Activated CD8-positive, alpha-beta memory T cell treated with anti-CD3 and anti-CD28 coated beads, Interleukin-2, amount 10 ng/mL, durations not matched to agents 7 days and 5 days (primary cell): ENCODE data around the gene CACNA1I. TPM values are rescaled to one million over a fixed set of nuclear protein-coding genes. Genes with fewer than 3 reads are reported as not detected.

Experiments used
- ATAC-seq: fragments of 150-1000 bp; cut with Tn5 transposase; one replicate; pipeline ENCODE4 v1.10.0; 2021; ENCODE audit warnings: moderate library complexity
- CTCF ChIA-PET: fragments of 350-600 bp; sonication (Branson Sonifier 250); formaldehyde crosslinking; loops from one replicate; lab custom pipeline; 2021; ENCODE audit warnings: antibody characterized with exemption; lab: Charles Lee
- DNase-seq: peaks from one replicate; pipeline ENCODE4 v3.0.0-alpha.2; 2020
- H3K27ac Mint-ChIP-seq: one replicate; pipeline ENCODE4 v1.8.0; 2021; ENCODE audit warnings: mild to moderate bottlenecking, mixed read lengths
- H3K27me3 Mint-ChIP-seq: one replicate; pipeline ENCODE4 v1.8.0; 2021; ENCODE audit warnings: mixed read lengths
- H3K36me3 Mint-ChIP-seq: one replicate; pipeline ENCODE4 v1.8.0; 2021; ENCODE audit warnings: mild to moderate bottlenecking, mixed read lengths
- H3K4me1 Mint-ChIP-seq: one replicate; pipeline ENCODE4 v1.8.0; 2021; ENCODE audit warnings: mixed read lengths
- H3K4me3 Mint-ChIP-seq: one replicate; pipeline ENCODE4 v1.8.0; 2021; ENCODE audit warnings: mild to moderate bottlenecking, moderate library complexity, mixed read lengths
- H3K9me3 Mint-ChIP-seq: one replicate; pipeline ENCODE4 v1.8.0; 2022; ENCODE audit warnings: low read depth, mixed read lengths
- total RNA-seq, 2 experiments: library from RNA; stranded (reverse); gene quantifications; one replicate each; pipeline ENCODE4 v1.2.3, GENCODE V29; 2021

The CACNA1I gene
- total RNA-seq, 2 experiments from 2014 or later, result 0.30 to 1.8 TPM

GRCh38 chr22:39690881-39691605 lies 120.5 kb downstream of the CACNA1I start:
- H3K27me3 Mint-ChIP-seq, result peaks cover 63% of the 10 kb centered on the region
- peaks cover 7% of the 10 kb centered on the region for H3K4me1 Mint-ChIP-seq
- H3K9me3 Mint-ChIP-seq, result no peaks in the 10 kb centered on the region
- DNase-seq, result no peak
- H3K4me3 Mint-ChIP-seq, result no peak overlapping the region
- ATAC-seq, result no peak
- CTCF ChIA-PET, result no interaction called here
- no peak overlapping the region for H3K27ac Mint-ChIP-seq
- no peaks in the 10 kb centered on the region for H3K36me3 Mint-ChIP-seq

- Mint-ChIP-seq H3K4me3 (no peak overlapping the region), H3K9me3 (no peaks in the 10 kb centered on the region), H3K36me3 (no peaks in the 10 kb centered on the region), H3K27me3 (peaks cover 46% of the 10 kb centered on the region), H3K27ac (no peak overlapping the region), H3K4me1 (peaks cover 7% of the 10 kb centered on the region)
- DNase-seq (no peak), ATAC-seq (no peak)
- CTCF ChIA-PET, result no interaction called here
These were observed 123.5 kb downstream of the CACNA1I start for GRCh38 chr22:39693943-39694500.

- H3K27me3 Mint-ChIP-seq, result peaks cover 14% of the 10 kb centered on the region
- CTCF ChIA-PET, result no interaction called here
- no peak overlapping the region for H3K27ac Mint-ChIP-seq
- no peak overlapping the region for H3K4me3 Mint-ChIP-seq
- H3K36me3 Mint-ChIP-seq, result no peaks in the 10 kb centered on the region
- ATAC-seq (no peak), DNase-seq (no peak)
- H3K4me1 Mint-ChIP-seq, result no peaks in the 10 kb centered on the region
- no peaks in the 10 kb centered on the region for H3K9me3 Mint-ChIP-seq
These were observed 127.4 kb downstream of the CACNA1I start for GRCh38 chr22:39697790-39698430.

- Mint-ChIP-seq H3K36me3 (no peaks in the 10 kb centered on the region), H3K27me3 (peaks cover 10% of the 10 kb centered on the region), H3K4me3 (no peak overlapping the region), H3K27ac (no peak overlapping the region), H3K4me1 (no peaks in the 10 kb centered on the region), H3K9me3 (no peaks in the 10 kb centered on the region)
- DNase-seq (no peak), ATAC-seq (no peak)
- CTCF ChIA-PET, result no interaction called here
These were observed 129.2 kb downstream of the CACNA1I start for GRCh38 chr22:39699631-39700360.

- Mint-ChIP-seq H3K36me3 (no peaks in the 10 kb centered on the region), H3K27me3 (peaks cover 10% of the 10 kb centered on the region), H3K9me3 (no peaks in the 10 kb centered on the region), H3K4me1 (no peaks in the 10 kb centered on the region), H3K4me3 (no peak overlapping the region), H3K27ac (no peak overlapping the region)
- ATAC-seq (no peak), DNase-seq (no peak)
- CTCF ChIA-PET, result no interaction called here
These were observed 130.0 kb downstream of the CACNA1I start for GRCh38 chr22:39700565-39700964.

- Mint-ChIP-seq H3K36me3 (no peaks in the 10 kb centered on the region), H3K4me3 (no peak overlapping the region), H3K9me3 (no peaks in the 10 kb centered on the region), H3K27me3 (peaks cover 4% of the 10 kb centered on the region), H3K4me1 (no peaks in the 10 kb centered on the region), H3K27ac (no peak overlapping the region)
- DNase-seq, result no peak
- CTCF ChIA-PET, result interaction anchor here (0.7 kb wide), 2 partner anchors 150 to 210 kb away, joined by 3 read pairs; no protein-coding TSS in a partner anchor
- ATAC-seq, result no peak
These were observed 132.5 kb downstream of the CACNA1I start for GRCh38 chr22:39703091-39703490.

- Mint-ChIP-seq H3K4me1 (no peaks in the 10 kb centered on the region), H3K27ac (no peak overlapping the region)
- ATAC-seq, result no peak
These were observed 133.5 kb downstream of the CACNA1I start for GRCh38 chr22:39703928-39704639.

GRCh38 chr22:39705386-39705785 lies 134.8 kb downstream of the CACNA1I start:
- no peaks in the 10 kb centered on the region for H3K9me3 Mint-ChIP-seq
- H3K27ac Mint-ChIP-seq, result no peak overlapping the region
- CTCF ChIA-PET, result no interaction called here
- ATAC-seq, result no peak
- DNase-seq, result no peak
- no peak overlapping the region for H3K4me3 Mint-ChIP-seq
- H3K4me1 Mint-ChIP-seq, result no peaks in the 10 kb centered on the region
- H3K27me3 Mint-ChIP-seq, result peaks cover 8% of the 10 kb centered on the region
- H3K36me3 Mint-ChIP-seq, result no peaks in the 10 kb centered on the region

More at GRCh38 chr22:39703928-39704639, 133.5 kb downstream of the CACNA1I start:
- no peak for DNase-seq
- Mint-ChIP-seq H3K9me3 (no peaks in the 10 kb centered on the region), H3K27me3 (peaks cover 4% of the 10 kb centered on the region), H3K4me3 (no peak overlapping the region), H3K36me3 (no peaks in the 10 kb centered on the region)
- CTCF ChIA-PET, result no interaction called here

GRCh38 chr22:39706376-39707140 lies 136.0 kb downstream of the CACNA1I start:
- ATAC-seq, result no peak
- CTCF ChIA-PET, result no interaction called here
- Mint-ChIP-seq H3K36me3 (no peaks in the 10 kb centered on the region), H3K4me3 (no peak overlapping the region), H3K27ac (no peak overlapping the region), H3K9me3 (no peaks in the 10 kb centered on the region), H3K4me1 (no peaks in the 10 kb centered on the region), H3K27me3 (peaks cover 16% of the 10 kb centered on the region)
- DNase-seq, result no peak

GRCh38 chr22:39707351-39707750 lies 136.8 kb downstream of the CACNA1I start:
- no peak for DNase-seq
- no peaks in the 10 kb centered on the region for H3K36me3 Mint-ChIP-seq
- no peaks in the 10 kb centered on the region for H3K9me3 Mint-ChIP-seq
- CTCF ChIA-PET, result interaction anchor here (0.7 to 0.9 kb wide), 2 partner anchors 317 to 576 kb away, joined by 3 to 5 read pairs; no protein-coding TSS in a partner anchor
- ATAC-seq, result no peak
- H3K27ac Mint-ChIP-seq, result no peak overlapping the region
- H3K27me3 Mint-ChIP-seq, result peaks cover 16% of the 10 kb centered on the region
- no peak overlapping the region for H3K4me3 Mint-ChIP-seq
- no peaks in the 10 kb centered on the region for H3K4me1 Mint-ChIP-seq

- ATAC-seq (no peak), DNase-seq (no peak)
- Mint-ChIP-seq H3K9me3 (no peaks in the 10 kb centered on the region), H3K36me3 (no peaks in the 10 kb centered on the region), H3K4me1 (no peaks in the 10 kb centered on the region), H3K27ac (no peak overlapping the region), H3K4me3 (no peak overlapping the region), H3K27me3 (peaks cover 16% of the 10 kb centered on the region)
- CTCF ChIA-PET, result interaction anchor here (0.7 to 0.9 kb wide), 2 partner anchors 317 to 576 kb away, joined by 3 to 5 read pairs; no protein-coding TSS in a partner anchor
These were observed 137.3 kb downstream of the CACNA1I start for GRCh38 chr22:39707816-39708215.

- H3K27ac Mint-ChIP-seq, result no peak overlapping the region
- CTCF ChIA-PET, result no interaction called here
- H3K4me3 Mint-ChIP-seq, result no peak overlapping the region
- H3K27me3 Mint-ChIP-seq, result peaks cover 16% of the 10 kb centered on the region
- H3K9me3 Mint-ChIP-seq, result no peaks in the 10 kb centered on the region
- no peaks in the 10 kb centered on the region for H3K36me3 Mint-ChIP-seq
- ATAC-seq (no peak), DNase-seq (no peak)
- H3K4me1 Mint-ChIP-seq, result no peaks in the 10 kb centered on the region
These were observed 140.0 kb downstream of the CACNA1I start for GRCh38 chr22:39710380-39711150.
